ENCODE data around the gene SEC22C. TPM values are rescaled to one million over a fixed set of nuclear protein-coding genes. Genes with fewer than 3 reads are reported as not detected.

Gene SEC22C
- total RNA-seq, 1 experiment from 2014 or later, result 38.1 TPM

GRCh38 chr3:42516443-42516842 lies 65.3 kb downstream of the SEC22C start:
- TF ChIP-seq EZH2 (IDR thresholded peaks at IDR 0.05; ENCODE audit: low read depth), result no peak
- TF ChIP-seq CTCF (conservative IDR thresholded peaks at IDR 0.05), result no peak
- no peaks in the 10 kb centered on the region for H4K20me1 ChIP-seq (ENCODE audit: insufficient read depth)
- no peaks in the 10 kb centered on the region for H3K27me3 ChIP-seq (ENCODE audit: insufficient read depth, low read depth)
- H3K27ac ChIP-seq, result no peak overlapping the region
- intact Hi-C loops (cut with micrococcal nuclease; ENCODE audit: unreplicated experiment), result no loop called here
- H3K36me3 ChIP-seq (ENCODE audit: low read depth), result no peaks in the 10 kb centered on the region
- H3K79me2 ChIP-seq (ENCODE audit: low read depth), result no peaks in the 10 kb centered on the region
- no peaks in the 10 kb centered on the region for H3K4me1 ChIP-seq (replicated peaks; ENCODE audit: insufficient read depth)
- no peak overlapping the region for H3K4me2 ChIP-seq
- ChIA-PET CTCF (interaction anchor here (0.7 to 1.0 kb wide), 2 partner anchors 19 to 241 kb away, joined by 4 read pairs; no protein-coding TSS in a partner anchor), POLR2A (ENCODE audit: unreplicated experiment) (no interaction called here)
- no TSS peak for BruUV-seq (replicated peaks)
- no peaks in the 10 kb centered on the region for H3F3A ChIP-seq (ENCODE audit: insufficient read depth, low read depth)
- H2AFZ ChIP-seq, result no peak overlapping the region
- no peaks in the 10 kb centered on the region for H3K9me2 ChIP-seq (ENCODE audit: insufficient read depth)
- H3K9me3 ChIP-seq (ENCODE audit: insufficient read depth, low read depth), result no peaks in the 10 kb centered on the region
- no peak overlapping the region for H3K4me3 ChIP-seq
- DNase-seq, result no peak

- Histone ChIP-seq H2AFZ (no peak overlapping the region), H3K79me2 (ENCODE audit: low read depth) (no peaks in the 10 kb centered on the region), H3K4me3 (no peak overlapping the region), H3K9me2 (ENCODE audit: insufficient read depth) (no peaks in the 10 kb centered on the region), H3K36me3 (ENCODE audit: low read depth) (no peaks in the 10 kb centered on the region), H3K4me2 (no peak overlapping the region), H3K9me3 (ENCODE audit: insufficient read depth, low read depth) (no peaks in the 10 kb centered on the region), H3K4me1 (replicated peaks; ENCODE audit: insufficient read depth) (no peaks in the 10 kb centered on the region), H3F3A (ENCODE audit: insufficient read depth, low read depth) (no peaks in the 10 kb centered on the region), H4K20me1 (ENCODE audit: insufficient read depth) (no peaks in the 10 kb centered on the region), H3K27ac (no peak overlapping the region), H3K27me3 (ENCODE audit: insufficient read depth, low read depth) (no peaks in the 10 kb centered on the region)
- ChIA-PET CTCF (interaction anchor here (0.7 kb wide), 1 partner anchor 242 kb away, joined by 4 read pairs; no protein-coding TSS in a partner anchor), POLR2A (ENCODE audit: unreplicated experiment) (no interaction called here)
- no peak for TF ChIP-seq EZH2 (IDR thresholded peaks at IDR 0.05; ENCODE audit: low read depth)
- no TSS peak for BruUV-seq (replicated peaks)
- DNase-seq, result no peak
- intact Hi-C loops (cut with micrococcal nuclease; ENCODE audit: unreplicated experiment), result no loop called here
Observed at GRCh38 chr3:42515976-42516375, 65.8 kb downstream of the SEC22C start.

- H3K4me3 ChIP-seq, result no peak overlapping the region
- no peaks in the 10 kb centered on the region for H3F3A ChIP-seq (ENCODE audit: insufficient read depth, low read depth)
- H3K9me3 ChIP-seq (ENCODE audit: insufficient read depth, low read depth), result no peaks in the 10 kb centered on the region
- no peak overlapping the region for H3K4me2 ChIP-seq
- no TSS peak for BruUV-seq (replicated peaks)
- H2AFZ ChIP-seq, result no peak overlapping the region
- no peaks in the 10 kb centered on the region for H3K79me2 ChIP-seq (ENCODE audit: low read depth)
- CTCF ChIA-PET, result no interaction called here
- intact Hi-C loops (cut with micrococcal nuclease; ENCODE audit: unreplicated experiment), result no loop called here
- H4K20me1 ChIP-seq (ENCODE audit: insufficient read depth), result no peaks in the 10 kb centered on the region
- no peak overlapping the region for H3K27ac ChIP-seq
- DNase-seq, result no peak
- TF ChIP-seq EZH2 (IDR thresholded peaks at IDR 0.05; ENCODE audit: low read depth) (no peak), CTCF (conservative IDR thresholded peaks at IDR 0.05) (no peak)
- no peaks in the 10 kb centered on the region for H3K36me3 ChIP-seq (ENCODE audit: low read depth)
- no peaks in the 10 kb centered on the region for H3K9me2 ChIP-seq (ENCODE audit: insufficient read depth)
- POLR2A ChIA-PET (ENCODE audit: unreplicated experiment), result no interaction called here
- no peaks in the 10 kb centered on the region for H3K4me1 ChIP-seq (replicated peaks; ENCODE audit: insufficient read depth)
- H3K27me3 ChIP-seq (ENCODE audit: insufficient read depth, low read depth), result no peaks in the 10 kb centered on the region
Observed at GRCh38 chr3:42515391-42515916, 66.3 kb downstream of the SEC22C start.

GRCh38 chr3:42514876-42515275 lies 66.9 kb downstream of the SEC22C start:
- H3K4me2 ChIP-seq, result no peak overlapping the region
- BruUV-seq (replicated peaks), result no TSS peak

More at GRCh38 chr3:42514876-42515275, 66.9 kb downstream of the SEC22C start:
- Histone ChIP-seq H3K4me1 (replicated peaks; ENCODE audit: insufficient read depth) (no peaks in the 10 kb centered on the region), H3K79me2 (ENCODE audit: low read depth) (no peaks in the 10 kb centered on the region), H3K27ac (no peak overlapping the region), H3F3A (ENCODE audit: insufficient read depth, low read depth) (no peaks in the 10 kb centered on the region), H3K4me3 (no peak overlapping the region), H3K27me3 (ENCODE audit: insufficient read depth, low read depth) (no peaks in the 10 kb centered on the region), H2AFZ (no peak overlapping the region), H3K36me3 (ENCODE audit: low read depth) (no peaks in the 10 kb centered on the region), H3K9me2 (ENCODE audit: insufficient read depth) (no peaks in the 10 kb centered on the region), H3K9me3 (ENCODE audit: insufficient read depth, low read depth) (no peaks in the 10 kb centered on the region), H4K20me1 (ENCODE audit: insufficient read depth) (no peaks in the 10 kb centered on the region)
- no peak for TF ChIP-seq CTCF (conservative IDR thresholded peaks at IDR 0.05)
- no peak for TF ChIP-seq EZH2 (IDR thresholded peaks at IDR 0.05; ENCODE audit: low read depth)
- intact Hi-C loops (cut with micrococcal nuclease; ENCODE audit: unreplicated experiment), result no loop called here
- ChIA-PET CTCF (no interaction called here), POLR2A (ENCODE audit: unreplicated experiment) (no interaction called here)
- DNase-seq, result no peak
